AG04449 (cell line): ENCODE measurements around the gene DAD1.

Experiments
- CTCF ChIA-PET: fragments of 350-600 bp; formaldehyde crosslinking; extraction: SDS; loops from one replicate; lab custom pipeline; 2021; ENCODE audit warnings: antibody characterized with exemption; lab: Yijun Ruan, JAX
- POLR2A ChIA-PET: fragments of 400-600, 350-600 bp; formaldehyde crosslinking; extraction: SDS; loops from one replicate; lab custom pipeline; 2020; ENCODE audit warnings: antibody characterized with exemption, inconsistent platforms; lab: Yijun Ruan, JAX
- DNase-seq: peaks from one replicate; pipeline ENCODE4 v3.0.0-alpha.2; 2010; ENCODE audit warnings: low read depth, low spot score
- H3K4me3 ChIP-seq: 2 replicates; pipeline ENCODE4 v1.5.1; 2011; ENCODE audit warnings: low read depth, mild to moderate bottlenecking, control low read depth, low read length
- CTCF ChIP-seq: IDR thresholded peaks from one replicate; pipeline ENCODE4 v1.5.1; 2011; ENCODE audit warnings: mild to moderate bottlenecking, moderate library complexity, low read length, control low read depth, inconsistent platforms; ENCODE audit not compliant: insufficient read depth; ENCODE audit errors: missing control alignments

Gene DAD1

GRCh38 chr14:22560662-22561365 lies 28.2 kb downstream of the DAD1 start:
- ChIA-PET CTCF (interaction anchor here (0.8 to 23.7 kb wide), 27 partner anchors 10 to 426 kb away, joined by 3 to 395 read pairs (median 4); partner anchors contain the start of genes AJUBA, DAD1 and MMP14), POLR2A (interaction anchor here (0.6 to 0.7 kb wide), 2 partner anchors 9 to 36 kb away, joined by 3 to 5 read pairs; no protein-coding TSS in a partner anchor)
- no peak for TF ChIP-seq CTCF
- DNase-seq = no peak
- H3K4me3 ChIP-seq = no peak overlapping the region

DNA sequence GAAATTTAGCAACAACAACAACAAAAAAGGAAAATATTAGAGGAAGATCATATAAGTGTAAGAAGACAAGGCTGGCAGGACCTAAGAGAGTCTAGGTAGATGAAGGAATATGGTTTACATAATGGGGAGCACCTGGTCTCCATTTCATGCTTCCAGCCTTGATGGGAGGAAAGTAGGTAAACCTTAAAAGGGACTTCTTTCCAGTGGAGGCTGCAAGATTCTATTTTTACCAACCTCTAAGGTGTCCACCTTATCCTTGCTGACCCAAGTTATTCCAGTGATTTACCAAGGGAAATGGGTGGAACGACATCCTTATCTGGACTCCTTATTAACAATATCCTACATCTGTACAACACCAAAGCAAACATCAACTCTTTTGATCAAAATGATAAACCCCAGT lies 30.0 kb downstream of the DAD1 start:
- POLR2A ChIA-PET = no interaction called here
- TF ChIP-seq CTCF = no peak
- CTCF ChIA-PET = interaction anchor here (0.9 to 23.7 kb wide), 18 partner anchors 8 to 423 kb away, joined by 3 to 395 read pairs (median 6); partner anchors contain the start of genes AJUBA, DAD1 and OXA1L
- no peak overlapping the region for H3K4me3 ChIP-seq
- no peak for DNase-seq

GRCh38 chr14:22558221-22558913 lies 30.7 kb downstream of the DAD1 start:
- POLR2A ChIA-PET = no interaction called here
- no peak overlapping the region for H3K4me3 ChIP-seq
- no peak for DNase-seq
- TF ChIP-seq CTCF = peak; percentile 19
- CTCF ChIA-PET = interaction anchor here (0.7 to 23.7 kb wide), 12 partner anchors 12 to 344 kb away, joined by 3 to 395 read pairs (median 5); partner anchors contain the start of gene OXA1L

- no peak overlapping the region for H3K4me3 ChIP-seq
These were observed 31.2 kb downstream of the DAD1 start for GRCh38 chr14:22557846-22558220.

DNA sequence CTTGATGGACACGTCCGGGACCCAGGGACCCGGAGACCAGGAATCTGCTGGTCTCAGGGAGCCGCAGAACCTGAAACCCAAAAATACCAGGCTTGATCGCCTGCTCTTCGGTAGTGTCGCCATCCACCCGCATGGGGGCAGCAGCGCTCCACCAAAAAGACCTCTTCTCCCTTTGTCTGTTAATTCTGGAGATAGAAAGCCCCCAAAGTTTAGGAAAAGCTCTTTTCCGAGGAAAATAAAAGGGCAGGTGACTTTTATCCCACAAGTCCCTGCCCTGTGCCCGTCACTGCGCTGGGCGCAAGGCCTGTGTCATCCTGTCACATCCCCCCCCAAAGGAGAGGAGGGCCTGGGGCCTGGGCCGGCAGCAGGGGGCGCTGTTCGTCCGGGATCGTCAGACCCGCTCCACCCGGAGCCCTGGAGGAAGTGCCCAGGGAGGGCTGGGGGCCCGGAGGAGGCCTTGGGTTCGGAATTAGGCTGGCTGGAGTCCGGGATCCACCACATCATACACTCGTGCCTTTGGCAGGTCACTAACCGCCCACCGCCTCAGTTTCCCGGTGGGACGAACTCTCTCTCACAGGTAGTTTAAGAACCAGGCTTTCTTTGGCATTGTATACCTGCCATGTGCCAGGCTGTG lies 31.9 kb downstream of the DAD1 start:
- peak overlapping the region; percentile 44 for H3K4me3 ChIP-seq
- ChIA-PET POLR2A (interaction anchor here (0.8 to 1.5 kb wide), 4 partner anchors 96 to 297 kb away, joined by 3 to 6 read pairs (median 4); no protein-coding TSS in a partner anchor), CTCF (interaction anchor here (0.6 to 23.7 kb wide), 146 partner anchors 9 to 630 kb away, joined by 3 to 395 read pairs (median 4); partner anchors contain the start of genes ACIN1, AJUBA, CDH24 and DAD1)
- peak; percentile 96 for TF ChIP-seq CTCF
- DNase-seq = no peak

More at GRCh38 chr14:22557846-22558220, 31.2 kb downstream of the DAD1 start:
- no peak for DNase-seq
- POLR2A ChIA-PET = no interaction called here
- CTCF ChIA-PET = interaction anchor here (0.7 to 23.7 kb wide), 13 partner anchors 12 to 344 kb away, joined by 3 to 395 read pairs (median 7); partner anchors contain the start of gene OXA1L
- TF ChIP-seq CTCF = no peak
